ENCODE results near the gene SLC19A1.
A peak's percentile ranks its signal among the peaks of the same experiment; 100 is the strongest.
"Not testable (repeated sequence)": the region's sequence is repeated elsewhere in the genome, so short reads cannot be mapped to it uniquely, and the experiment has no call there.

SLC19A1 gene

DNA sequence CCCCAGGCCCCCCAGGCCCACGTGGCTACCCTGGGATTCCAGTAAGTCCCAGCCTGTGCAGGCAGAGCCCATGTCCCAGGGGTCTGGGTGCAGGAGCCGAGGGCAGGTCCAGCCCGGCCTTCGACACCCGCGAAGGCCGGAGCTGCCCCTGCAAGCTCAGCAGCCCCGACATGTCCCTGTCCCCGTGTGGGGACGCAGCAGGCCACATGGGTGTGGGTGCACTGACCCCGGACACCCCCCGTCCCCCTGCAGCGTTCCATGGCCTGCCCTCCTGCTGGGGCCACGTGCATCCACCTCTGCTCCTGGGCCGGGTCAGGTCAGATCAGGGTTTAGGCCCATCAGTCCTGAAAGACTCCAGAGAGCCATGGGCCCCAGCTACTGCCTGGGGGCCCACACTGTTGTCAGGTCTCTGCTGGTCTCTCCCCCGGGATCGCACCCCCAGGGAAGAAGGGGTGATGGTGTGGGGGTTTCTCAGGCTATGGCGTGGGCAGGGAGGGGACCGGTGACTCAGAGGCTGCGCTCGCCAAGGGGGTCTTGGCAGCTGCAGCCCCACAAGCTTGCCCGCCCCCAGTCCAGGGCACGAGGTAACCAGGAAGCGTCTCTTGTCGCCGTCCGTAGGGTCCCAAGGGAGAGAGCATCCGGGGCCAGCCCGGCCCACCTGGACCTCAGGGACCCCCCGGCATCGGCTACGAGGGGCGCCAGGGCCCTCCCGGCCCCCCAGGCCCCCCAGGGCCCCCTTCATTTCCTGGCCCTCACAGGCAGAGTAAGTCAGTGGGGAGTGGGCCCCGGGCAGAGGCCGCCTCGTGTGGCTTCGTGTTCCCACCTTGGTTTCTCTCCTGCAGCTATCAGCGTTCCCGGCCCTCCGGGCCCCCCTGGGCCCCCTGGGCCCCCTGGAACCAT, 37.5 kb downstream of the SLC19A1 start:
- DNase-seq: peak in 1 of 5 donors; percentile 5

DNA sequence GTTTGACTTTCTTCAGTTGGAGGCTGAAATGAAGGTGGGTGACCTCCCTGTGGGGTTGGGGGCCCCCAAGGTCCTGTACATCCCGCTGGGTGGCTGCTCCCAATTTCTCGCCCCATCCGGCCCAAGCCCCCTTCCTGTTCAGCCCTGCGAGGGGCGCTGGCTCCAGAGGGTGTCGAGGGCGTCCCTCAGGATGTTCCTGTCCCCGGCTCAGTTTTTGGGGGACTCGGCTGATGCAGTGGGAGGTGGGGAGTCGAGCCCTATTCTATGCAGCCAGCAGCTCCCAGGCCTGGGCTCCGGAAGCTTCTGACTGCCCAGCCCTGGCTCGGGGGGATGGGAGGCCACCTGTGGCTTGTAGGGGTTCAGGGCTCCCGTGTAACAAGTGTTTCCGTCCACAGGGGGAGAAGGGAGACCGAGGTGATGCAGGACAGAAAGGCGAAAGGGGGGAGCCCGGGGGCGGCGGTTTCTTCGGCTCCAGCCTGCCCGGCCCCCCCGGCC, 38.2 kb downstream of the SLC19A1 start:
- DNase-seq: peak in 1 of 5 donors; percentile 1

DNA sequence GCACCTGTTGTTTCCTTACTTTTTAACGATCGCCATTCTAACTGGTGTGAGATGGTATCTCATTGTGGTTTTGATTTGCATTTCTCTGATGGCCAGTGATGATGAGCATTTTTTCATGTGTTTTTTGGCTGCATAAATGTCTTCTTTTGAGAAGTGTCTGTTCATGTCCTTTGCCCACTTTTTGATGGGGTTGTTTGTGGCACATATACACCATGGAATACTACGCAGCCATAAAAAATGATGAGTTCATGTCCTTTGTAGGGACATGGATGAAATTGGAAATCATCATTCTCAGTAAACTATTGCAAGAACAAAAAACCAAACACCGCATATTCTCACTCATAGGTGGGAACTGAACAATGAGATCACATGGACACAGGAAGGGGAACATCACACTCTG, 39.0 kb downstream of the SLC19A1 start:
- not testable (repeated sequence) for DNase-seq

DNA sequence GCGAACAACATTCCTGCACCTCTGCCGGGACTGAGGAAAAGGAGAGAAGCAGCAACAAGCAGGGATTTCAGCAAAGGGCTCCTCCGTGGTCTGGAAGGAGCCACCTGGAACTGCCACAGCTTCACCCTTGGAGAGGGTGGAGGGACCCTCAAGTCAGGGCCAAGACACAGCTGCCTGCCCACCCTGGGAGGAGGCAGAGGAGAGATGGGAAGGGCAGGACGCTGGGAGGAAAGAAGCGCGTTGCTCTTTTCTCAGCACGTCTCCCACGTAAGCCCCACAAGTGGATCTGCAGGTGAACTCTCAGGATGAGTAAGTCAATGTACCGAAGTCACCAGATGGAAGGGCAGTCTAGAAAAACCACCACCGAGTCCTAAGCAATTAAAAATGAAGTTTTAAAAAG, 39.6 kb downstream of the SLC19A1 start:
- DNase-seq: no peak

DNA sequence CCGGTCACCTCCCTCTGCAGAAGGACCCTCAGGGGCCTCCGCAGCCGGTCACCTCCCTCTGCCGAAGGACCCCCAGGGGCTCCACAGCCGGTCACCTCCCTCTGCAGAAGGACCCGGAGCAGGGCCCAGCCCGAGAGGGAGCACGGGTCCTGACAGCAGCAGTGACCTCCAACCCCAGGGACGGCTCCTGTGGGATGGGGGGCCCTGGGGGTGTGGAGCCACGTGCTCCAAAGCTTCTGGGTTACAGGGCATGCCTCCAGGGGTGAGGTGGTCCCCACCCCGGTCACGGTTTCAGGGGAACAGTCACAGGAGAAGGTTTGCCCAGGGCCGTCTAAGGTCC, 40.3 kb downstream of the SLC19A1 start:
- DNase-seq: no peak

DNA sequence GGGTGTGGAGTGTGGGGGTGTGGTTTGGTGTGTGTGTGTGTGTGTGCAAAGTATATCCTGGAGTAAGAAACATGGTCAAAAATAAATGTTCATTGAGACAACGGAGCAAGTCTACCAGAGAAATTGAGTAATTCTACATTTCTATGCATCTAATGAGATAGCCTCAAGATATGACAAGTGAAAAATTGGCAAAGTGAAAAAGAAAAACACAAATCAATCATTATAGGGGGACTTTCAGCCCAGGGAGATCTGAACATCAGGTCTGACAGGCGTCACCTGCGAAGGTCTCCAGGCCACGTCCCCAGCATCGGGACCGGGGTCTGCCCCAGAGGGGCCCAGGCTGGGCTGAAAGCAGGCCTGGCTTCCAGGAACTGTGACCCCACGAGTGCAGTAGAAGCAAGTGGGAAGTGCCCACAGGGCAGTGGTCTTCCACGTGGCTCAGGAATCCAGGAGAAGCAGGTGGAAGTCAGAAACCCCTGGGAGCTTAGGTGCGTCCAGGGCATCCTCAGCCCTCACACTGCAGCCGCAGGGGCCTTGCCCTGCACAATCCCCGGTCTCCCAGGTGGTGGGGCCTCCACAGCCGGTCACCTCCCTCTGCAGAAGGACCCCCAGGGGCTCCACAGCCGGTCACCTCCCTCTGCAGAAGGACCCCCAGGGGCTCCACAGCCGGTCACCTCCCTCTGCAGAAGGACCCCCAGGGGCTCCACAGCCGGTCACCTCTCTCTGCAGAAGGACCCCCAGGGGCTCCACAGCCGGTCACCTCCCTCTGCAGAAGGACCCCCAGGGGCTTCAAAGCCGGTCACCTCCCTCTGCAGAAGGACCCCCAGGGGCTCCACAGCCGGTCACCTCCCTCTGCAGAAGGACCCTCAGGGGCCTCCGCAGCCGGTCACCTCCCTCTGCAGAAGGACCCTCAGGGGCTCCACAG, 40.9 kb downstream of the SLC19A1 start:
- DNase-seq: peak in 1 of 5 donors; percentile 6

DNA sequence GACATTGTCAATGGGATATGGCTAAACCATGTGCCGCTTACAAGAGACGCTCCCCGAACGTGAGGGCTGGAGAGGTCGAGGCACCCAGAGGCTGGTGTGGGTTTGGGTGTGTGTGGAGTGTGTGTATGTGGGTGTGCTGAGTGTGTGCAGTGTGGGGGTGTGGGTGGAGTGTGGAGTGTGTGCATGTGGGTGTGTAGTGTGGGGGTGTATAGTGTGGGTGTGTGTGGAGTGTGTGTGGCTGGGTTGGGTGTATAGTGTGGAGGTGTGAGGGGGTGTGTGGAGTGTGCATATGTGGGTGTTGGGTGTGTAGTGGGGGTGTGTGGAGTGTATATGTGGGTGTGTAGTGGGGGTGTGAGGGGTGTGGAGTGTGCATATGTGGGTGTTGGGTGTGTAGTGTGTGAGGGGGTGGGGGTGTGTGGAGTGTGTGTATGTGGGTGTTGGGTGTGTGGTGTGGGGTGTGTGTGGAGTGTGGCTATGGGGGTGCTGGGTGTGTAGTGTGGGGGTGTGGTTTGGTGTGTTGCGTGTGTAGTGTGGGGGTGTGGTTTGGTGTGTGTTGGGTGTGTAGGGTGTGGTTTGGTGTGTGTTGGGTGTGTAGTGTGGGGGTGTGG, 42.2 kb downstream of the SLC19A1 start:
- no peak for DNase-seq

DNA sequence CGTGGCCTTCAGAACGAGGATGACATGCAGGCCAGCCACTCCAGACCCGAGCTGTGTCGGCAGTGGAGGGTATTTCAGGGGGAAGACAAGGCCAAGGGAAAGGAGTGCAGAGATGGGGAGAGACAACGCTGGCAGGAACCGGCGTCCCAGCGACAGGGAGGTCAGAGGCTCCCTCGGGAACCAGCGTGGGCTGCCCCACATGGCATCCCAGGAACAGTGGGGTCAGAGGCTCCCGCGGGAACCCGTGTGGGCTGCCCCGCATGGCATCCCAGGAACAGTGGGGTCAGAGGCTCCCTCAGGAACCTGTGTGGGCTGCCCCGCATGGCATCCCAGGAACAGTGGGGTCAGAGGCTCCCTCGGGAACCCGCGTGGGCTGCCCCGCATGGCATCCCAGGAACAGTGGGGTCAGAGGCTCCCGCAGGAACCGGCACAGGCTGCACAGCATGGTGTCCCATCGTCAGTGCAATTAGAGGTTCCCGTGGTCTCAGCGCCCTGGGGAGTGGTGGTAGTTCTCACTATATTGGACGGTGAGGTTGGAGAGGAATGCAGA, 43.0 kb downstream of the SLC19A1 start:
- peak in 1 of 5 donors; percentile 1 for DNase-seq

DNA sequence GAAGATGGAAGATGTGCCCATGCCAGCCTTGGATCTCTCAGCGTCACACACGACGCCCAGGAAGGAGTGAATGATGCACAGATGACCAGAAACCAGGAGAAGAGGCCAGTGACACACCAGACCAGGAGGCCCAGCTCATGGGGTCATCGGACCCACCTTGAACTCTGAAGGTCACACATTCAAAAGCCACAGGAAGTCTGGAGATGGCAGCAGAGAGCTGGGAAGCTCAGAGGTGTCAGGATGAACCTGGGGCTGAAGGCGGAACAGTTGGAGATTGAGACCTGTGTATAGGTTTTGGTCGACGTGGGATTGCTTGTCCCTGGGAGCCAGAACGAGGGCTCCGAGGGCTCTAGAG, 43.6 kb downstream of the SLC19A1 start:
- peak in 1 of 5 donors; percentile 0 for DNase-seq

DNA sequence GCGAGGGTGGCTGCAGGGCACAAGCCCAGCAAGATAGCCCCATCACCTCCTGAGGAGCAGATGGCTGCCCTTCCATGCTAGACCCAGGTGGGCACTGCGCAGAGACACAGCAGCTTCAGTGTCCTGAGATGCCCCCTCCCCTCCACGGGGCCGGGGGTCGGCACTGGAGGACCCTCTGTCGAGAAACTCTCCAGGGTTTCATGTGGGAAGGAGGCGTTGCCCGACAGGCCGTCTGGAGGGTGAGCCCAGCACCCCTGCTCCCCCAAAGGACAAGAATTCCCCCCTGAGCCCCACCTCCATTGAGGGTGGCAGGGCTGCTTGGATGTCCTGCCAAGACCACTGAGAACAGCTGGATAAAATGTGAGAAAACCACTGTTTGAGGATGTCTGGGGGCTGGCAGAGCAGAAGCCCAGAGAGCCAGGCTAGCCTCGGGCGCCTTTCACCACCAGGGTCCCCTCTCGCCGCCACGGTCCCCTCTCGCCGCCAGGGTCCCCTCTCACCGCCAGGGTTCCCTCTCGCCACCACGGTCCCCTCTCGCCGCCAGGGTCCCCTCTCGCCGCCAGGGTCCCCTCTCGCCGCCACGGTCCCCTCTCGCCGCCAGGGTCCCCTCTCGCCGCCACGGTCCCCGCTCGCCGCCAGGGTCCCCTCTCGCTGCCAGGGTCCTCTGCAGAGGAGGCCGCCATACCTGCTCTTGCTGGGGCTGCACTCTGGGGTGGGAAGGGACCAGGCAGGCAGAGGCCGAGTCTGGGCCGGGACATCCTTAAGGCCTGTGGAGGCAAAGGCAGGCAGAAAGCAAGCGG, 44.2 kb downstream of the SLC19A1 start:
- no peak for DNase-seq

DNA sequence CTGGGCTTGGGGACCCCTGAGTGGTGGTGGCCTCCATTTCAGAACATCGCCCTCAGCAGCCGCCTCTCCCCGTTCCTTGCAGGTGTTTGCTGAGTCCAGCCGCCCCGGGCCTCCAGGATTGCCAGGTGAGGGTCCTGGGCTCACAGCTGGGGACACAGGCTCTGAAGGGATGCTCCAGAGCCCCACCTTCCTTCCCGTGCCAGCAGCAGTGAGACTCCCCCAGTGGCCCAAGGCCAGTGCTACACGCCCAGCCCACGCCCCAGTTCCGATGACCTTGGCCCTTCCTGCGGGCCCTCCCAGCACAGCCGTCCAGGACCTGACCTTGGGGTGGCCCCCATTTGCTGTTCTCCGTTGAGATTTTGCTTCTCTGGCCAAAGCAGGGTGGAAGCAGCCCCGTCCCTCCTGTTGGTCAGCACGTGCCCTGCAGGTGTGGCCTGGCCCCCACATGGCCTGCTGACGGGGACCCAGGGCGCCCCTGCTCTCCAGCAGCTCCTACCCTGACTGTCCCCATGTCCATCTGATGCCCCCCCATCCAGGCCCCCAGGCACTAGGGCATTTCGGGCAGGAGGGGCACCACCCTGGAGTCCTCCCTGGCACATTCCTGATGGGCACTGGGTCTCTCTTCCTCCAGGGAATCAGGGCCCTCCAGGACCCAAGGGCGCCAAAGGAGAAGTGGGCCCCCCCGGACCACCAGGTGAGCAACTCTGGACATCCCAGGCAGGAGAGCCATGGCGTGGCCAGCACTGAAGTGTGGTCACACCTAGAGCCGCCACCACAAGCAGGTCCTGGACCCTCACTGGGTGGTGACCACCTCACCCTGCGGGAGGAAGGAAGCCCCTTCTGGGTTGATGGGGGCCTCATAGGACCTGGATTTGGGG, 45.0 kb downstream of the SLC19A1 start:
- peak in 1 of 5 donors; percentile 5 for DNase-seq

DNA sequence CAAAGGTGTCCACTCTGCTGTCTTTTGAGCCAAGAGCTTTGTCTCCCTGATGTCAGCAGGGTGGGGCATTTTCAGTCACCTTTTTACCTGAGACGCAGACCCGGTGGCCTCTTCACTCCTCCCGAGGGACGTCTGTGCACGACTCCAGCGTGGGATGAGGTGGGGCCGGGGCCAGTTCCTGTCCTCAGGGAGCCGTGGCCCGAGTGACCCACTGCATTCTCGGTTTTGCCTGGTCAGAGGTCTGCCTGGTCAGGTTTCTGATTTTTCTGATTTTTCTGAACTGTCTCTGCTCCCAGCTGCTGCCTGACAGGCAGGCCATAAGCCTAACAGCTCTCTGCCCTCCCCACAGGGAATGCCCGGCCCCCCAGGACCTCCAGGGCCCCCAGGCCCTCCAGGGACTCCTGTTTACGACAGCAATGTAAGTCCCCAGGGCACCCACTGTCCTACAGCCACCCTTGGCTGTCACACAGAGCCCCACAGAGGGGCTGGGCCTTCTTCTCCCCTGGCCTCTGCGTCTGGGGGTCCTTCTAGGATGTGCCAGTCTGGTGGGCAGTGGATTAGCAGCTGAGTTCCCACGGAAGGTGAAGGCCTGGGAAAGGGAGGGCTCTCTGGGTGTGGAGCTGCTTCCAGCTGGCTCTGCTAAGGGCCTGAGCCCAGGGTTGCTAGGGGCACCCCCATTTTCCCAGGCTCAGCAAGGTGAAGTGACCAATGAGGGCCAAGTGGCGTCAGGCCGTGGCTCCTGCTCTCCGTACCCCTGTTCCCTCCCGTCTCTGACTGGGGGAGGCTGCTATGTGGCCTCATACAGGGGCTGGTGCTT, 45.9 kb downstream of the SLC19A1 start:
- no peak for DNase-seq

DNA sequence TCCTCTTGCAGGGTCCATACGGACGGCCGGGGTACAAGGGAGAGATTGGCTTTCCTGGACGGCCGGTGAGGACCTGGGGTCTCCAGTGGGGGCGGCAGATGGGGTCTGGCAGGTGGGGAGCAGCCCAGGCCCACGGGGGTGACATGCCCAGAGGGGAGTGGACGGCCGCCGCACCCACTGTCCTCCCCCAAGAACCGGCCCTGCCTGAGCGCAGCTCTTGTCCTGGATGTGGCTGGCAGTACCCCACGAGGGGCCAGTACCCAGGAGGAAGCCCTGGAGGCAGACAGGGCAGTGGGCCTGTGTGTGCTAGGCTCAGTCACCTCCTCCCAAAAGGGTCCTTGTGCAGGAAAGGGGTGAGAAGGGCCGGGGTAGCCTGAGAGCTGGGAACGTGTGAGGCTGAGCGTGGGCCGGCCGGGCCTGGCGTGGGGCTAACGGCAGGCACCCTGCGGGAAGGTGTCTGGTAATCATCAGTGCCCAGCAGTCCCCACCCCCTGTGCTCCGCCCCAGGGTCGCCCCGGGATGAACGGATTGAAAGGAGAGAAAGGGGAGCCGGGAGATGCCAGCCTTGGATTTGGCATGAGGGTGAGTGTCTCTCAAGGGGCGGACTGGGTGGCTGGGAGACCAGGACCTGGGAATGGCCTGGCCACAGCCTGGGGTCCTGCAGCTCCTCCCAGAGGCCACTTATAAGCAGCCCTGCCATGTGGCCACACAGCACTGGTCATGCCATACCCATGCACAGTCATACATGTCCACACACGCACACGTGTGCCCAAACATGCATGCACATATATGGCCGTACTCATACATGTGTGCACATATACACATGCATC, 47.2 kb downstream of the SLC19A1 start:
- DNase-seq: no peak

DNA sequence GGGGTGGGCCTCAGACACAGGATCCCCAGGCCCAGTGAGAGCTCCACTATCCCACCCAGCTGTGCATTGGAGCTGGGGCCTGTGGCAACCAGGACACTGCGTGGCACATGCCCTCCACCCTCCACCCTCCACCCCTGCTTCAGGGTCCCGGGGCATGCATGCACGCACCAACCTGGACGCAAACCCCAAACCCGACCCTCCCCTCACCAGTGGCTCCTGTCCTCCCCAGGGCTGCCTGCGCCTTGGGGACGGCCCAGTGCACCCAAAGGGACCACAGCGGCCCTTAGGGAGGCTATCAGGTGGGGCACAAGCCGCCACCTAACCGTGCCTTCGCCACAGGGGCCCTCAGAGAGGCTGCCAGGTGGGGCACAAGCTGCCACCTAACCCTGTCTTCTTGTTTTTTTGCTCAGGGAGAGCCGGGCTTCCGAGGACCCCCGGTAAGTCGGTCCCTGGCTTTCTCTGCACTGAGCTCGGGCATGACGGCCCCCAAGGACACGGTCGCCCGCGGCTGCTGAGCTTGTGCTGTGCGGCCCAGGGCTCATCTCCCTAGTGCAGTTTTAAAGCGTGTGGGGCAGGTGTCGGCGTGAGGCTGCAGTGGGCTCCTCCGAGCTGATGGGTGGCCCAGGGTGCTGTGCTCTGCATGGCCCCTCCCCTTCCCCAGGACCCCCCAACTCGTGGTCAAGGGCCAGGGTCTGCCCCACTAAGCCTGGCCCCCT, 47.9 kb downstream of the SLC19A1 start:
- no peak for DNase-seq

DNA sequence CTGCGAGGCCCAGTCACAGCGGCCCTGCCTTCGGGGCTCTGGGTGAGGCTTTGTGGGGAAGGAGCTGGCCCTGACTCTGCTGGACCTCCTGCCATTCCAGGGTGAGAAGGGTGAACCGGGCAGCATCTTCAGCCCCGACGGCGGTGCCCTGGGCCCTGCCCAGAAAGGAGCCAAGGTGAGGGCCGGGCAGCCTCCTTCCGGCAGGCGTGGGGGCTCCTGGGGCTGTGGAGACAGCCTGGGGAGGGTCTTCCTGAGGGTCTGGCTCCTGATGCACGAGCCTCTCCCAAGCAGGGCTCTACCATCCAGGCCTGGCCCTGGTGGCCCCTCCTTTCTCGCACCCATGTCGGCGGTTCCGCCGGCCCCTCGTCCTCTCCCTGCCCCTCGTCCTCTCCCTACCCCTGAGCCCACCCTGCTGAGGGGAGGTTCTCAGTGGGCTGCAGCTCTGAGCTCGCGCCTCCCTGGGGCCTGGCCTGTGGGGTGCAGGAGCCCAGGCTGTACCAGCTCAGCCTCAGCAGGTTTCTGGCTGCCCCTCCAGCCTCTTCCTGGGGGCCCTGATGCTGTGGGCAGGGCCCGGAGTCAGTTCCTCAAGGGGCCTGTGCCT, 48.7 kb downstream of the SLC19A1 start:
- DNase-seq: no peak

DNA sequence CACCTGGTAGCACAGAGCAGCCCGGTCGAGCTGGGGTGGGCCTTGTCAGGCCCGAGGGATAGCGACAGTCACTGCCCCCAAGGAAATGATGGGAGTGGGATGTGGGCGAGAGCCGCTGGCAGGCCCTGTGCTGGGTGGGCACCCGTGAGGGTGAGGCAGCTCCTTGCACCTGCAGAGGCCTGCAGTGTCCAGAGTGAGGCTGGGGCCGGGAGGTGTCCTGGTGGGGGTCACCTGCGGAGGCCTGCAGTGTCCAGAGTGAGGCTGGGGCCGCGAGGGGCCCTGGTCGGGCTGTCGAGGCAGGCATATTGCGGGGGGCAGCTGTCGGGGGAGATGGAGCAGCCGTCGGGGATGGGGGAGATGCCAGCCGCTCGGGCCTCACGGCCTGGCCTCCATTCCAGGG, 49.5 kb downstream of the SLC19A1 start:
- no peak for DNase-seq

DNA sequence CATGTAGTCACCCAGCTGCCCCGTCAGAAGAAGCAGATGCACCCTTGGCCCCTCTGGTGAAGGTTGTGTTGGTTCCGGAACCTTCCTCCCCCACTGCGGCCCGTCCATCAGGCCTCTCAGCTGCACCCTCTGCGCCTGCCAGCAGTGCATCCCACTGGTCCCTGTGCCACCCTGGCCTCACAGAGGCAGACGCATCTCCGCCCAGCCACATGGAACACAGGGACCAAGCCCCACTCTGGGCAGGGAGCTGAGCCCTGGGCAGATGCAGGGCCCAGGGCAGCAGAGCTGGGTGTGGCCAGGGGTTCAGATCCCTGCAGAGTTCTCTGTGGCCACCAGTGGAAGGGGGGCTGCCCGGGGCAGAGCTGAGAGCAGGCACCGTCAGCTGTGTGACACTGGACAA, 50.6 kb downstream of the SLC19A1 start:
- DNase-seq: no peak

DNA sequence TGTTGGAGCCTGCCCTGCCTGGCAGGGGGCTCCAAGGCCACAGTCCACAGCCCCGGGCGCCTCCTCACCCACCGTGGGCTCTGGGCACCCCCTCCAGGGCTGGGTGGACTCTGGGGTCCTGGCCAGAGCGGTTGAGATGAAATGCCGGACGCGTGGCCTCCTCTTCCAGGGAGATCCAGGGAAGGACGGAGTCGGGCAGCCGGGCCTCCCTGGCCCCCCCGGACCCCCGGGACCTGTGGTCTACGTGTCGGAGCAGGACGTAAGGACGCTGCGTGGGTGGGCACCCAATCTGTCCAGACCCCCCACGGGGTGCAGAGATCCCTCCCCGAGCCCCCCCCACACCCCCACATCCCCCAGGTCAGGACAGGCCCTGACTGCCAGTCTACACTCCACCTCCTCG, 51.2 kb downstream of the SLC19A1 start:
- no peak for DNase-seq
